ENCODE data around the gene ABLIM2. TPM values are rescaled to one million over a fixed set of nuclear protein-coding genes. Genes with fewer than 3 reads are reported as not detected.
"Not testable (repeated sequence)": the region's sequence is repeated elsewhere in the genome, so short reads cannot be mapped to it uniquely, and the experiment has no call there.

The ABLIM2 gene
- total and polyA plus RNA-seq, 10 of the 15 experiments (the other 5 are each of a cell fraction or from before 2014, with no cell fraction given): 0.03 to 0.15 (median 0.05) TPM; not detected in 7

DNA sequence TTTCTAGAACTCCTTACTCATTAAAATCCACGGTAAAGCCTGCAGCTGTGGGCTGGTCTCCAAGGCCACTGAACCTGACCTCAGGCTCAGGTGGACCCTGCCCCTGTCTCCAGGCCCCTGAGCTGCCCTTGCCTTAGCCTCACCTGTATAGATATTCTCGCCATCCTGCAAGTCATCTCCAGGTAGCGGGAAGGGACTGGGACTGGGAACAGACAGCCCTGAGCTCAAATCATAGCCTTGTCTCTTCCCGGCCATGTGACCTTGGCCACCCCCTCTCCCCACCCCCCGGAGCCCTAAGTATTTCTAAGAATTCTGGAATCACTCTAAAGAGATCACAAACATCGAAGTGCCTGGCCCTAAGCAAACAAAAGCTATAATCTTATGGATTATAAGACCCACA, 17.7 kb downstream of the ABLIM2 start:
- BruUV-seq (replicated peaks): no TSS peak
- H3K4me2 ChIP-seq (ENCODE audit: control insufficient read depth, insufficient read depth): no peak overlapping the region
- TF ChIP-seq FOXM1 (IDR thresholded peaks at IDR 0.05; ENCODE audit: low read depth, low read length) (no peak), CBX5 (IDR thresholded peaks at IDR 0.05; ENCODE audit: low read depth) (no peak), GATAD2B (conservative IDR thresholded peaks at IDR 0.05; ENCODE audit: low read depth) (no peak), NR2C2 (IDR thresholded peaks at IDR 0.05; ENCODE audit: borderline replicate concordance, control insufficient read depth, insufficient read length, low read depth) (no peak)
- TF ChIP-seq, protein P1, sequence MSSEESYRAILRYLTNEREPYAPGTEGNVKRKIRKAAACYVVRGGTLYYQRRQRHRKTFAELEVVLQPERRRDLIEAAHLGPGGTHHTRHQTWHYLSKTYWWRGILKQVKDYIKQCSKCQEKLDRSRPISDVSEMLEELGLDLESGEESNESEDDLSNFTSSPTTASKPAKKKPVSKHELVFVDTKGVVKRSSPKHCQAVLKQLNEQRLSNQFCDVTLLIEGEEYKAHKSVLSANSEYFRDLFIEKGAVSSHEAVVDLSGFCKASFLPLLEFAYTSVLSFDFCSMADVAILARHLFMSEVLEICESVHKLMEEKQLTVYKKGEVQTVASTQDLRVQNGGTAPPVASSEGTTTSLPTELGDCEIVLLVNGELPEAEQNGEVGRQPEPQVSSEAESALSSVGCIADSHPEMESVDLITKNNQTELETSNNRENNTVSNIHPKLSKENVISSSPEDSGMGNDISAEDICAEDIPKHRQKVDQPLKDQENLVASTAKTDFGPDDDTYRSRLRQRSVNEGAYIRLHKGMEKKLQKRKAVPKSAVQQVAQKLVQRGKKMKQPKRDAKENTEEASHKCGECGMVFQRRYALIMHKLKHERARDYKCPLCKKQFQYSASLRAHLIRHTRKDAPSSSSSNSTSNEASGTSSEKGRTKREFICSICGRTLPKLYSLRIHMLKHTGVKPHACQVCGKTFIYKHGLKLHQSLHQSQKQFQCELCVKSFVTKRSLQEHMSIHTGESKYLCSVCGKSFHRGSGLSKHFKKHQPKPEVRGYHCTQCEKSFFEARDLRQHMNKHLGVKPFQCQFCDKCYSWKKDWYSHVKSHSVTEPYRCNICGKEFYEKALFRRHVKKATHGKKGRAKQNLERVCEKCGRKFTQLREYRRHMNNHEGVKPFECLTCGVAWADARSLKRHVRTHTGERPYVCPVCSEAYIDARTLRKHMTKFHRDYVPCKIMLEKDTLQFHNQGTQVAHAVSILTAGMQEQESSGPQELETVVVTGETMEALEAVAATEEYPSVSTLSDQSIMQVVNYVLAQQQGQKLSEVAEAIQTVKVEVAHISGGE (CRISPR knock-in tag; IDR thresholded peaks at IDR 0.05): no peak
- no peaks in the 10 kb centered on the region for H3K4me1 ChIP-seq (ENCODE audit: control insufficient read depth, insufficient read depth, low read length)
- intact Hi-C loops (cut with micrococcal nuclease; ENCODE audit: unreplicated experiment): no loop called here
- no peak overlapping the region for H3K9ac ChIP-seq (ENCODE audit: control insufficient read depth, insufficient read depth, low read length)
- peaks cover 2% of the 10 kb centered on the region in 2 experiments; a peak in 2 of 4 replicates for H3K27me3 ChIP-seq (replicated peaks in 1 of 2; ENCODE audit: control insufficient read depth in 2 of 2, insufficient read depth in 2 of 2, low read length in 1 of 2)
- H3K79me2 ChIP-seq (ENCODE audit: control insufficient read depth, insufficient read depth, low read length): no peaks in the 10 kb centered on the region
- no peak overlapping the region for H3K27ac ChIP-seq (ENCODE audit: control insufficient read depth, insufficient read depth)
- ATAC-seq (no peak), DNase-seq (ENCODE audit: low read depth, low spot score) (no peak), FAIRE-seq (no peak)
- H4K20me1 ChIP-seq (ENCODE audit: control insufficient read depth, insufficient read depth): no peaks in the 10 kb centered on the region
- RAD21 ChIA-PET (ENCODE audit: unreplicated experiment): no interaction called here
- in situ Hi-C loops (cut with MboI): no loop called here
- H2AFZ ChIP-seq (ENCODE audit: control insufficient read depth, low read depth, low read length): no peak overlapping the region
- SMC1A ChIA-PET (ENCODE audit: uncharacterized antibody, unreplicated experiment): no interaction called here
- 16% methylated on average over 6 of the region's 6 CpGs for WGBS (ENCODE audit: insufficient coverage, insufficient replicate concordance, low lambda C conversion rate, missing lambda C conversion rate)
- H3K36me3 ChIP-seq (ENCODE audit: control insufficient read depth in 2 of 2, insufficient read depth in 2 of 2, low read length in 1 of 2): no peaks in the 10 kb centered on the region
- no peaks in the 10 kb centered on the region for H3K9me3 ChIP-seq (replicated peaks; ENCODE audit: control insufficient read depth, insufficient read depth, low read length)
- POLR2A ChIA-PET: no interaction called here
- H3K4me3 ChIP-seq: no peak overlapping the region
- CTCF ChIA-PET: interaction anchor here (1.7 kb wide), 1 partner anchor 261 kb away, joined by 4 read pairs; no protein-coding TSS in a partner anchor

DNA sequence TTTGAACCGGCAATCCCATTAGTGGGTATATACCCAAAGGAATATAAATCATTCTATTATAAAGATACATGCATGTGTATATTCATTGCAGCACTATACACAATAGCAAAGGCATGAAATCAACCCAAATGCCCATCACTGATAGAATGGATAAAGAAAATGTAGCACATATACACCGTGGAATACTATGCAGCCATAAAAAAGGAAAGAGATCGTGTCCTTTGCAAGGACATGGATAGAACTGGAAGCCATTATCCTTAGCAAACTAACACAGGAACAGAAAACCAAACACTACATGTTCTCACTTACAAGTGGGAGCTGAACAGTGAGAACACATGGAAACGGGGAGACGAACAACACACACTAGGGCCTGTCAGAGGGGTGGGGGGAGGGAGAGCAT, 18.9 kb downstream of the ABLIM2 start:
- BruUV-seq (replicated peaks); H3K27me3 ChIP-seq (replicated peaks in 1 of 2; ENCODE audit: control insufficient read depth in 2 of 2, insufficient read depth in 2 of 2, low read length in 1 of 2); ATAC-seq; H3K4me1 ChIP-seq (ENCODE audit: control insufficient read depth, insufficient read depth, low read length); SMC1A ChIA-PET (ENCODE audit: uncharacterized antibody, unreplicated experiment); H3K9ac ChIP-seq (ENCODE audit: control insufficient read depth, insufficient read depth, low read length); intact Hi-C loops (cut with micrococcal nuclease; ENCODE audit: unreplicated experiment); DNase-seq (ENCODE audit: low read depth, low spot score); H3K27ac ChIP-seq (ENCODE audit: control insufficient read depth, insufficient read depth); in situ Hi-C loops (cut with MboI); POLR2A ChIA-PET; H3K79me2 ChIP-seq (ENCODE audit: control insufficient read depth, insufficient read depth, low read length); H2AFZ ChIP-seq (ENCODE audit: control insufficient read depth, low read depth, low read length); H3K9me3 ChIP-seq (replicated peaks; ENCODE audit: control insufficient read depth, insufficient read depth, low read length); H3K4me3 ChIP-seq; H4K20me1 ChIP-seq (ENCODE audit: control insufficient read depth, insufficient read depth); CTCF ChIA-PET; H3K4me2 ChIP-seq (ENCODE audit: control insufficient read depth, insufficient read depth); H3K36me3 ChIP-seq (ENCODE audit: control insufficient read depth in 2 of 2, insufficient read depth in 2 of 2, low read length in 1 of 2); RAD21 ChIA-PET (ENCODE audit: unreplicated experiment); FAIRE-seq: not testable (repeated sequence)
- 55% methylated on average over 5 of the region's 5 CpGs for WGBS (ENCODE audit: insufficient coverage, insufficient replicate concordance, low lambda C conversion rate, missing lambda C conversion rate)
